Caco-2 (cell line): ENCODE results near the gene MRM1. TPM values are rescaled to one million over a fixed set of nuclear protein-coding genes. Genes with fewer than 3 reads are reported as not detected.

ENCODE experiments used
- BruUV-seq: library from RNA; stranded (reverse); fragments of 400-500 nt; replicated peaks from 2 replicates; lab custom pipeline; 2021; lab: Mats Ljungman, UMichigan
- CTCF ChIA-PET: fragments of 300-600 bp; sonication (Branson Sonifier 250); formaldehyde crosslinking; loops from one replicate; lab custom pipeline; 2022; ENCODE audit warnings: antibody characterized with exemption; lab: Charles Lee
- POLR2A ChIA-PET: fragments of 300-600 bp; sonication (Branson Sonifier 250); formaldehyde crosslinking; loops from one replicate; lab custom pipeline; 2022; ENCODE audit warnings: antibody characterized with exemption; lab: Charles Lee
- DNase-seq, 2 experiments: peaks; one replicate each; pipeline versions ENCODE4 v3.0.0 to v3.0.0-alpha.2; 2020 to 2022
- H3K27me3 ChIP-seq: replicated peaks from 2 replicates; pipeline ENCODE4 v1.6.0; 2011; ENCODE audit warnings: low read length; ENCODE audit not compliant: control insufficient read depth, insufficient read depth
- H3K36me3 ChIP-seq: 2 replicates; pipeline ENCODE4 v1.5.1; 2011; ENCODE audit warnings: low read length; ENCODE audit not compliant: control insufficient read depth, insufficient read depth
- H3K4me1 ChIP-seq: fragments of 250-450 bp; sonication (Bioruptor Pico); 2 replicates; pipeline ENCODE4 v1.5.1; 2020; ENCODE audit warnings: mild to moderate bottlenecking
- H3K4me3 ChIP-seq: 2 replicates; pipeline ENCODE4 v1.5.1; 2011; ENCODE audit warnings: low read depth, mild to moderate bottlenecking, control low read depth, low read length
- H3K9me3 ChIP-seq: fragments of 250-450 bp; sonication (Bioruptor Pico); 2 replicates; pipeline ENCODE4 v1.5.1; 2020; ENCODE audit warnings: mild to moderate bottlenecking, moderate library complexity
- H3K27ac Mint-ChIP-seq: one replicate; pipeline ENCODE4 v1.8.0; 2022; ENCODE audit warnings: mixed read lengths; ENCODE audit not compliant: unreplicated experiment
- H3K27me3 Mint-ChIP-seq: one replicate; pipeline ENCODE4 v1.8.0; 2022; ENCODE audit warnings: mixed read lengths; ENCODE audit not compliant: insufficient read depth, unreplicated experiment
- H3K36me3 Mint-ChIP-seq: one replicate; pipeline ENCODE4 v1.8.0; 2022; ENCODE audit warnings: mild to moderate bottlenecking, mixed read lengths; ENCODE audit not compliant: insufficient read depth, unreplicated experiment
- H3K4me1 Mint-ChIP-seq: one replicate; pipeline ENCODE4 v1.8.0; 2022; ENCODE audit warnings: low read depth, mixed read lengths; ENCODE audit not compliant: unreplicated experiment
- H3K4me3 Mint-ChIP-seq: one replicate; pipeline ENCODE4 v1.8.0; 2022; ENCODE audit warnings: mild to moderate bottlenecking, moderate library complexity, mixed read lengths; ENCODE audit not compliant: unreplicated experiment
- H3K9me3 Mint-ChIP-seq: one replicate; pipeline ENCODE4 v1.8.0; 2022; ENCODE audit warnings: mixed read lengths; ENCODE audit not compliant: unreplicated experiment
- CTCF ChIP-seq, 2 experiments: fragments of 200-600 bp in 1 of 2; IDR thresholded peaks; 1 replicate in 1 of 2; 2 replicates in 1 of 2; pipeline versions ENCODE4 v1.5.1 to v1.8.0; 2011 to 2022; ENCODE audit warnings: antibody characterized with exemption in 1 of 2, control low read depth in 1 of 2, inconsistent platforms in 1 of 2, low read depth in 1 of 2, low read length in 1 of 2, mild to moderate bottlenecking in 1 of 2, moderate library complexity in 1 of 2; ENCODE audit not compliant: insufficient read depth in 1 of 2, severe bottlenecking in 1 of 2, unreplicated experiment in 1 of 2
- intact Hi-C: fragments of 100-400 bp; cut with micrococcal nuclease; formaldehyde crosslinking; loops from one replicate; pipeline ENCODE4 v1.10.0; 2022; ENCODE audit not compliant: unreplicated experiment
- total RNA-seq: library from RNA; stranded (reverse); gene quantifications from 2 replicates; pipeline ENCODE4 v1.2.3, GENCODE V29; 2022

The MRM1 gene
- total RNA-seq, 1 experiment from 2014 or later: 9.3 TPM

GRCh38 chr17:36583787-36584186 is 17.6 kb upstream of the MRM1 start:
- H3K4me1 ChIP-seq: no peaks in the 10 kb centered on the region
- no TSS peak for BruUV-seq
- Mint-ChIP-seq H3K27me3 (no peaks in the 10 kb centered on the region), H3K36me3 (peaks cover 85% of the 10 kb centered on the region), H3K4me1 (no peaks in the 10 kb centered on the region), H3K9me3 (no peaks in the 10 kb centered on the region), H3K4me3 (no peak overlapping the region), H3K27ac (no peak overlapping the region)
- POLR2A ChIA-PET: no interaction called here
- no peaks in the 10 kb centered on the region for H3K27me3 ChIP-seq
- CTCF ChIA-PET: no interaction called here
- H3K4me3 ChIP-seq: no peak overlapping the region
- H3K9me3 ChIP-seq: no peaks in the 10 kb centered on the region
- no peak for DNase-seq
- no peak for TF ChIP-seq CTCF (IDR thresholded peaks at IDR 0.05; ENCODE audit: insufficient read depth in 1 of 2, low read depth in 1 of 2, low read length in 1 of 2, severe bottlenecking in 1 of 2, unreplicated experiment in 1 of 2)
- H3K36me3 ChIP-seq: peaks cover 3% of the 10 kb centered on the region
- intact Hi-C loops: no loop called here

GRCh38 chr17:36586138-36586537 is 15.2 kb upstream of the MRM1 start:
- H3K4me3 Mint-ChIP-seq: no peak overlapping the region
- no peaks in the 10 kb centered on the region for H3K9me3 ChIP-seq
- no peaks in the 10 kb centered on the region for H3K27me3 ChIP-seq
- peaks cover 79% of the 10 kb centered on the region for H3K36me3 Mint-ChIP-seq
- H3K9me3 Mint-ChIP-seq: no peaks in the 10 kb centered on the region
- BruUV-seq: no TSS peak
- intact Hi-C loops: no loop called here
- CTCF ChIA-PET: no interaction called here
- peaks cover 4% of the 10 kb centered on the region for H3K4me1 Mint-ChIP-seq
- no peak overlapping the region for H3K27ac Mint-ChIP-seq
- DNase-seq: no peak
- peaks cover 2% of the 10 kb centered on the region for H3K4me1 ChIP-seq
- POLR2A ChIA-PET: no interaction called here
- H3K27me3 Mint-ChIP-seq: no peaks in the 10 kb centered on the region
- H3K36me3 ChIP-seq: peaks cover 3% of the 10 kb centered on the region
- no peak for TF ChIP-seq CTCF (IDR thresholded peaks at IDR 0.05; ENCODE audit: insufficient read depth in 1 of 2, low read depth in 1 of 2, low read length in 1 of 2, severe bottlenecking in 1 of 2, unreplicated experiment in 1 of 2)
- H3K4me3 ChIP-seq: no peak overlapping the region

GRCh38 chr17:36590082-36590481 is 11.3 kb upstream of the MRM1 start:
- no peaks in the 10 kb centered on the region for H3K9me3 ChIP-seq
- no peaks in the 10 kb centered on the region for H3K9me3 Mint-ChIP-seq
- no peaks in the 10 kb centered on the region for H3K27me3 Mint-ChIP-seq
- H3K27me3 ChIP-seq: no peaks in the 10 kb centered on the region
- H3K27ac Mint-ChIP-seq: no peak overlapping the region
- H3K36me3 ChIP-seq: peaks cover 6% of the 10 kb centered on the region
- no peak overlapping the region for H3K4me3 ChIP-seq
- ChIA-PET POLR2A (no interaction called here), CTCF (no interaction called here)
- H3K4me3 Mint-ChIP-seq: no peak overlapping the region
- H3K36me3 Mint-ChIP-seq: peaks cover 85% of the 10 kb centered on the region
- peaks cover 24% of the 10 kb centered on the region for H3K4me1 Mint-ChIP-seq
- H3K4me1 ChIP-seq: peaks cover 27% of the 10 kb centered on the region
- DNase-seq: no peak
- intact Hi-C loops: loop anchor here (5.0 kb wide), 1 partner anchor 43 kb away; no protein-coding TSS in a partner anchor
- no peak for TF ChIP-seq CTCF (IDR thresholded peaks at IDR 0.05; ENCODE audit: insufficient read depth in 1 of 2, low read depth in 1 of 2, low read length in 1 of 2, severe bottlenecking in 1 of 2, unreplicated experiment in 1 of 2)
- BruUV-seq: no TSS peak
